ENCODE measurements around the gene WDR48. TPM values are rescaled to one million over a fixed set of nuclear protein-coding genes. Genes with fewer than 3 reads are reported as not detected.

WDR48 gene
- total RNA-seq, 8 experiments from 2014 or later, result 35.3 to 66.0 (median 51.9) TPM

- Histone ChIP-seq H3K4me3 (no peak overlapping the region), H3K4me1 (replicated peaks in 1 of 2) (peaks cover 0 to 6% of the 10 kb centered on the region in 2 donors), H3K27ac (no peak overlapping the region)
- 95 to 100% (median 100%) methylated on average over 1 to 3 of the region's 8 CpGs; no CpG with 5 or more reads in 5 of the 10 experiments for WGBS, 10 experiments
- ATAC-seq (replicated peaks in 6 of 8), result no peak
- in situ Hi-C loops (cut with MboI; ENCODE audit: low pct_unique_long_range_greater_than_20kb in 2 of 9, low sequenced_read_pairs in 9 of 9, unreplicated experiment in 9 of 9), result no loop called here
Observed at GRCh38 chr3:39098473-39099000, 46.7 kb downstream of the WDR48 start.

GRCh38 chr3:39099242-39099641, 47.4 kb downstream of the WDR48 start:
- H3K4me1 ChIP-seq (replicated peaks in 1 of 2), result peaks cover 0 to 6% of the 10 kb centered on the region in 2 donors
- no CpG with 5 or more reads among the region's 1 CpG for WGBS, 10 experiments
- in situ Hi-C loops (cut with MboI; ENCODE audit: low pct_unique_long_range_greater_than_20kb in 2 of 9, low sequenced_read_pairs in 9 of 9, unreplicated experiment in 9 of 9), result no loop called here
- ATAC-seq (replicated peaks in 6 of 8), result no peak
- H3K27ac ChIP-seq, result no peak overlapping the region
- H3K4me3 ChIP-seq, result no peak overlapping the region

GRCh38 chr3:39099738-39100499, 48.1 kb downstream of the WDR48 start:
- 100% methylated on average over 1 of the region's 2 CpGs; no CpG with 5 or more reads in 8 of the 10 experiments for WGBS, 10 experiments
- Histone ChIP-seq H3K4me1 (replicated peaks in 1 of 2) (peaks cover 0 to 6% of the 10 kb centered on the region in 2 donors), H3K27ac (no peak overlapping the region), H3K4me3 (no peak overlapping the region)
- ATAC-seq (replicated peaks in 6 of 8), result no peak
- in situ Hi-C loops (cut with MboI; ENCODE audit: low pct_unique_long_range_greater_than_20kb in 2 of 9, low sequenced_read_pairs in 9 of 9, unreplicated experiment in 9 of 9), result loop anchor here in 1 of 9 experiments (25.0 kb wide), 1 partner anchor 187 kb away; the partner anchor contains the start of gene CX3CR1

GRCh38 chr3:39100500-39100886, 48.7 kb downstream of the WDR48 start:
- no peak for ATAC-seq (replicated peaks in 6 of 8)
- Histone ChIP-seq H3K4me3 (no peak overlapping the region), H3K4me1 (replicated peaks in 1 of 2) (peaks cover under 1 to 11% of the 10 kb centered on the region in 2 donors), H3K27ac (no peak overlapping the region)
- in situ Hi-C loops (cut with MboI; ENCODE audit: low pct_unique_long_range_greater_than_20kb in 2 of 9, low sequenced_read_pairs in 9 of 9, unreplicated experiment in 9 of 9), result loop anchor here in 1 of 9 experiments (25.0 kb wide), 1 partner anchor 187 kb away; the partner anchor contains the start of gene CX3CR1
- 94 to 100% methylated on average over 1 to 2 of the region's 9 CpGs; no CpG with 5 or more reads in 8 of the 10 experiments for WGBS, 10 experiments

- in situ Hi-C loops (cut with MboI; ENCODE audit: low pct_unique_long_range_greater_than_20kb in 2 of 9, low sequenced_read_pairs in 9 of 9, unreplicated experiment in 9 of 9), result loop anchor here in 1 of 9 experiments (25.0 kb wide), 1 partner anchor 186 kb away; the partner anchor contains the start of gene CX3CR1
- 63 to 100% methylated on average over 1 of the region's 5 CpGs; no CpG with 5 or more reads in 8 of the 10 experiments for WGBS, 10 experiments
- Histone ChIP-seq H3K4me3 (no peak overlapping the region), H3K27ac (no peak overlapping the region), H3K4me1 (replicated peaks in 1 of 2) (peaks cover 7 to 17% of the 10 kb centered on the region in 2 donors)
- ATAC-seq (replicated peaks in 6 of 8), result peak in 3 of 8 experiments; percentile 59 to 66 (median 63)
Observed at GRCh38 chr3:39101022-39101689, 49.3 kb downstream of the WDR48 start.

GRCh38 chr3:39102504-39103323, 50.9 kb downstream of the WDR48 start:
- no peak for ATAC-seq (replicated peaks in 6 of 8)
- Histone ChIP-seq H3K27ac (no peak overlapping the region), H3K4me1 (replicated peaks in 1 of 2) (peaks cover 8 to 12% of the 10 kb centered on the region in 2 donors), H3K4me3 (no peak overlapping the region)
- in situ Hi-C loops (cut with MboI; ENCODE audit: low pct_unique_long_range_greater_than_20kb in 2 of 9, low sequenced_read_pairs in 9 of 9, unreplicated experiment in 9 of 9), result loop anchor here in 1 of 9 experiments (25.0 kb wide), 1 partner anchor 185 kb away; the partner anchor contains the start of gene CX3CR1
- WGBS, 10 experiments, result 33 to 100% (median 87%) methylated on average over 1 to 5 of the region's 8 CpGs; no CpG with 5 or more reads in 5 of the 10 experiments

GRCh38 chr3:39103324-39103693, 51.5 kb downstream of the WDR48 start:
- Histone ChIP-seq H3K27ac (no peak overlapping the region), H3K4me3 (no peak overlapping the region), H3K4me1 (replicated peaks in 1 of 2) (peaks cover 10 to 12% of the 10 kb centered on the region in 2 donors)
- in situ Hi-C loops (cut with MboI; ENCODE audit: low pct_unique_long_range_greater_than_20kb in 2 of 9, low sequenced_read_pairs in 9 of 9, unreplicated experiment in 9 of 9), result loop anchor here in 1 of 9 experiments (25.0 kb wide), 1 partner anchor 184 kb away; the partner anchor contains the start of gene CX3CR1
- ATAC-seq (replicated peaks in 6 of 8), result no peak
- WGBS, 10 experiments, result 33 to 80% (median 72%) methylated on average over 1 to 3 of the region's 4 CpGs; no CpG with 5 or more reads in 6 of the 10 experiments

- peaks cover 11 to 14% of the 10 kb centered on the region in 2 donors for H3K4me1 ChIP-seq (replicated peaks in 1 of 2)
- no peak for ATAC-seq (replicated peaks in 6 of 8)
- 80 to 100% (median 95%) methylated on average over 1 to 4 of the region's 6 CpGs; no CpG with 5 or more reads in 6 of the 10 experiments for WGBS, 10 experiments
- no peak overlapping the region for H3K27ac ChIP-seq
- no peak overlapping the region for H3K4me3 ChIP-seq
- in situ Hi-C loops (cut with MboI; ENCODE audit: low pct_unique_long_range_greater_than_20kb in 2 of 9, low sequenced_read_pairs in 9 of 9, unreplicated experiment in 9 of 9), result loop anchor here in 1 of 9 experiments (25.0 kb wide), 1 partner anchor 183 kb away; the partner anchor contains the start of gene CX3CR1
Observed at GRCh38 chr3:39103791-39104552, 52.2 kb downstream of the WDR48 start.

- WGBS, 10 experiments, result 93 to 100% (median 100%) methylated on average over 1 to 5 of the region's 7 CpGs; no CpG with 5 or more reads in 4 of the 10 experiments
- Histone ChIP-seq H3K27ac (no peak overlapping the region), H3K4me1 (replicated peaks in 1 of 2) (peaks cover 11 to 14% of the 10 kb centered on the region in 2 donors), H3K4me3 (peak overlapping the region in 1 of 5 donors; percentile 68)
- in situ Hi-C loops (cut with MboI; ENCODE audit: low pct_unique_long_range_greater_than_20kb in 2 of 9, low sequenced_read_pairs in 9 of 9, unreplicated experiment in 9 of 9), result loop anchor here in 1 of 9 experiments (25.0 kb wide), 1 partner anchor 182 kb away; the partner anchor contains the start of gene CX3CR1
- no peak for ATAC-seq (replicated peaks in 6 of 8)
Observed at GRCh38 chr3:39104961-39105686, 53.3 kb downstream of the WDR48 start.

- no peak for ATAC-seq (replicated peaks in 6 of 8)
- Histone ChIP-seq H3K27ac (no peak overlapping the region), H3K4me1 (replicated peaks in 1 of 2) (peaks cover 11 to 14% of the 10 kb centered on the region in 2 donors), H3K4me3 (peak overlapping the region in 3 of 5 donors; percentile 68 to 89 (median 85))
- in situ Hi-C loops (cut with MboI; ENCODE audit: low pct_unique_long_range_greater_than_20kb in 2 of 9, low sequenced_read_pairs in 9 of 9, unreplicated experiment in 9 of 9), result loop anchor here in 1 of 9 experiments (25.0 kb wide), 1 partner anchor 182 kb away; the partner anchor contains the start of gene CX3CR1
- WGBS, 10 experiments, result 80 to 100% (median 89%) methylated on average over 1 to 3 of the region's 3 CpGs; no CpG with 5 or more reads in 2 of the 10 experiments
Observed at GRCh38 chr3:39105687-39106063, 53.9 kb downstream of the WDR48 start.

GRCh38 chr3:39106281-39106811, 54.5 kb downstream of the WDR48 start:
- 0 to 20% (median 3%) methylated on average over 1 to 6 of the region's 16 CpGs; no CpG with 5 or more reads in 2 of the 10 experiments for WGBS, 10 experiments
- in situ Hi-C loops (cut with MboI; ENCODE audit: low pct_unique_long_range_greater_than_20kb in 2 of 9, low sequenced_read_pairs in 9 of 9, unreplicated experiment in 9 of 9), result loop anchor here in 1 of 9 experiments (25.0 kb wide), 1 partner anchor 181 kb away; the partner anchor contains the start of gene CX3CR1
- ATAC-seq (replicated peaks in 6 of 8), result no peak
- Histone ChIP-seq H3K4me3 (peak overlapping the region; percentile 68 to 99 (median 89)), H3K27ac (peak overlapping the region; percentile 59 to 77), H3K4me1 (replicated peaks in 1 of 2) (peaks cover 11 to 14% of the 10 kb centered on the region in 2 donors)
